HepG2 (cell line): ENCODE measurements around the gene RUNX3. TPM values are rescaled to one million over a fixed set of nuclear protein-coding genes. Genes with fewer than 3 reads are reported as not detected.

Experiments used
- ATAC-seq: fragments of 200-7000 bp; cut with Tn5 transposase; 3 replicates; pipeline ENCODE4 v1.9.1; 2020; ENCODE audit warnings: mild to moderate bottlenecking, moderate library complexity
- BruUV-seq: library from RNA; stranded (reverse); fragments of 400-500 nt; replicated peaks from 2 replicates; lab custom pipeline; 2021; lab: Mats Ljungman, UMichigan
- CTCF ChIA-PET: fragments of 300-600 bp; formaldehyde crosslinking; extraction: SDS; loops from one replicate; lab custom pipeline; 2021; ENCODE audit warnings: low total read pairs, inconsistent platforms, low intra/inter-chr PET ratio; lab: Yijun Ruan, JAX
- POLR2A ChIA-PET: fragments of 350-600 bp; sonication (Branson Sonifier 250); formaldehyde crosslinking; loops from one replicate; lab custom pipeline; 2020; ENCODE audit warnings: antibody characterized with exemption, inconsistent platforms; lab: Yijun Ruan, JAX
- DNase-seq: peaks from one replicate; pipeline ENCODE4 v3.0.0-alpha.2; 2015; ENCODE audit warnings: low spot score
- FAIRE-seq: peaks from 3 replicates; lab custom pipeline; 2011; peaks lifted over from hg19 to GRCh38; lab: Jason Lieb, UNC
- H2AFZ ChIP-seq: one replicate; pipeline ENCODE4 v1.6.1; 2011; ENCODE audit warnings: low read length, inconsistent platforms
- H3K27ac ChIP-seq: fragments of 300-600 bp; 3 replicates; pipeline ENCODE4 v1.8.0; 2011; ENCODE audit warnings: mixed run types, mild to moderate bottlenecking, mixed read lengths, low read length, inconsistent platforms; ENCODE audit not compliant: insufficient read depth; ENCODE audit errors: extremely low read length
- H3K27me3 ChIP-seq, 2 experiments: fragments of 200-600 bp in 1 of 2; 2 replicates in 1 of 2; 3 replicates in 1 of 2; pipeline versions ENCODE4 v1.6.0 to v1.8.0; 2011; ENCODE audit warnings: low read length in 2 of 2, mild to moderate bottlenecking in 2 of 2, moderate library complexity in 2 of 2, inconsistent platforms in 1 of 2; ENCODE audit not compliant: insufficient read depth in 2 of 2, control insufficient read depth in 1 of 2
- H3K36me3 ChIP-seq, 2 experiments: fragments of 200-600 bp in 1 of 2; replicated peaks in 1 of 2; 2 replicates in 1 of 2; 3 replicates in 1 of 2; pipeline versions ENCODE4 v1.5.1 to v1.8.0; 2011; ENCODE audit warnings: low read length in 2 of 2, inconsistent platforms in 1 of 2; ENCODE audit not compliant: insufficient read depth in 2 of 2, control insufficient read depth in 1 of 2
- H3K4me1 ChIP-seq: 2 replicates; pipeline ENCODE4 v1.5.1; 2012; ENCODE audit warnings: low read length, inconsistent platforms; ENCODE audit not compliant: insufficient read depth
- H3K4me2 ChIP-seq: 2 replicates; pipeline ENCODE4 v1.6.0; 2011; ENCODE audit warnings: low read depth, low read length, inconsistent platforms
- H3K4me3 ChIP-seq, 3 experiments: fragments of 200-600 bp in 1 of 3; sonication (generic), shearing (Covaris generic) in 1 of 3; replicated peaks in 1 of 3; 2 replicates each; pipeline ENCODE4 v1.5.1; 2011 to 2016; ENCODE audit warnings: low read length in 3 of 3, inconsistent platforms in 2 of 3, low read depth in 2 of 3, mild to moderate bottlenecking in 2 of 3, control low read depth in 1 of 3, mixed read lengths in 1 of 3; ENCODE audit not compliant: insufficient read depth in 1 of 3
- H3K79me2 ChIP-seq: one replicate; pipeline ENCODE4 v1.6.1; 2011; ENCODE audit warnings: low read length, inconsistent platforms; ENCODE audit not compliant: insufficient read depth
- H3K9ac ChIP-seq: 2 replicates; pipeline ENCODE4 v1.6.0; 2011; ENCODE audit warnings: mild to moderate bottlenecking, low read depth, low read length, inconsistent platforms; ENCODE audit not compliant: insufficient read depth
- H3K9me3 ChIP-seq: 2 replicates; pipeline ENCODE4 v1.5.1; 2012; ENCODE audit warnings: mild to moderate bottlenecking, low read length
- H4K20me1 ChIP-seq: 2 replicates; pipeline ENCODE4 v1.6.0; 2011; ENCODE audit warnings: inconsistent platforms, mild to moderate bottlenecking, low read length, moderate library complexity; ENCODE audit not compliant: insufficient read depth
- SCMH1 ChIP-seq: sonication (generic); formaldehyde crosslinking; IDR thresholded peaks from 2 replicates; pipeline ENCODE4 v1.9.0; 2021; ENCODE audit warnings: missing genetic modification reagents, mild to moderate bottlenecking, borderline replicate concordance
- TIGD3 ChIP-seq: sonication (generic); formaldehyde crosslinking; IDR thresholded peaks from 2 replicates; pipeline ENCODE4 v1.5.1; 2020; ENCODE audit warnings: mild to moderate bottlenecking, missing genetic modification reagents, borderline replicate concordance
- ZBTB46 ChIP-seq: sonication (generic); formaldehyde crosslinking; IDR thresholded peaks from 2 replicates; pipeline ENCODE4 v1.4.0; 2020; ENCODE audit warnings: mild to moderate bottlenecking, missing genetic modification reagents, borderline replicate concordance
- ZNF329 ChIP-seq: sonication (generic); formaldehyde crosslinking; IDR thresholded peaks from 2 replicates; pipeline ENCODE4 v1.9.0; 2021; ENCODE audit warnings: low read depth, mild to moderate bottlenecking, missing genetic modification reagents
- WGBS: methylation state at CpG from one replicate; pipeline ENCODE4 v1.1.6; 2017; ENCODE audit warnings: low lambda C conversion rate; 5-methylcytosine and 5-hydroxymethylcytosine counted together
- in situ Hi-C: cut with HindIII; loops from 2 replicates; pipeline ENCODE4 v1.10.0; 2017; ENCODE audit warnings: low pct_unique_long_range_greater_than_20kb; ENCODE audit not compliant: extremely low pct_ligation_motif_present
- intact Hi-C: fragments of 100-400 bp; cut with micrococcal nuclease; formaldehyde crosslinking; loops from one replicate; pipeline ENCODE4 v1.10.0; 2022; ENCODE audit not compliant: unreplicated experiment
- polyA plus RNA-seq, 8 experiments: library from polyadenylated mRNA; depleted of rRNA in 3 of 8; stranded (reverse) in 7 of 8; unstranded in 1 of 8; fragments of >200 nt; fragmentation: Illumina TruSeq in 4 of 8; extraction: Trizol in 4 of 8; gene quantifications; 2 replicates each; pipeline versions ENCODE4 v1.2.1 to v1.2.3, GENCODE V29; 2011 to 2016; ENCODE audit warnings: low read depth in 4 of 8, missing spikeins in 1 of 8, mixed read lengths in 1 of 8; ENCODE audit not compliant: insufficient read depth in 1 of 8
- total RNA-seq, 5 experiments: library from RNA; depleted of rRNA; stranded (reverse); fragments of >200 nt; fragmentation: Illumina TruSeq; extraction: Trizol; gene quantifications; 2 replicates each; pipeline ENCODE4 v1.2.3, GENCODE V29; 2016; ENCODE audit warnings: low read depth in 1 of 5

Gene RUNX3
- total and polyA plus RNA-seq, 2 of the 13 experiments (the other 11 are each of a cell fraction or from before 2014, with no cell fraction given): 0.04 to 0.22 TPM

- ATAC-seq: no peak
- Histone ChIP-seq H3K4me3 (no peak overlapping the region), H3K36me3 (no peaks in the 10 kb centered on the region), H3K4me2 (no peak overlapping the region), H3K79me2 (no peaks in the 10 kb centered on the region), H3K9ac (no peak overlapping the region), H3K27me3 (peaks cover 4 to 79% of the 10 kb centered on the region in 2 experiments; a peak in 3 of 5 replicates), H3K27ac (no peak overlapping the region), H3K4me1 (no peaks in the 10 kb centered on the region), H3K9me3 (no peaks in the 10 kb centered on the region), H4K20me1 (no peaks in the 10 kb centered on the region), H2AFZ (no peak overlapping the region)
- in situ Hi-C loops (no loop called here), intact Hi-C loops (no loop called here)
- ChIA-PET CTCF (no interaction called here), POLR2A (no interaction called here)
- no peak for FAIRE-seq
- no TSS peak for BruUV-seq
- TF ChIP-seq SCMH1 (CRISPR knock-in tag): no peak
- no peak for TF ChIP-seq ZNF329 (CRISPR knock-in tag)
- TF ChIP-seq TIGD3 (CRISPR knock-in tag): no peak
- no peak for TF ChIP-seq ZBTB46 (CRISPR knock-in tag)
- WGBS: 36% methylated on average over 7 of the region's 11 CpGs
- no peak for DNase-seq
Observed at GRCh38 chr1:24960071-24960801, 30.2 kb upstream of the RUNX3 start.
